GM19452 (cell line): ENCODE measurements around the gene PTPRB.

Source experiments
- ATAC-seq: cut with Tn5 transposase; IDR thresholded peaks from one replicate; pipeline ENCODE4 v1.9.1; 2021; ENCODE audit not compliant: unreplicated experiment

PTPRB gene

GRCh38 chr12:70598467-70599193 lies 38.6 kb downstream of the PTPRB start:
- no peak for ATAC-seq

DNA sequence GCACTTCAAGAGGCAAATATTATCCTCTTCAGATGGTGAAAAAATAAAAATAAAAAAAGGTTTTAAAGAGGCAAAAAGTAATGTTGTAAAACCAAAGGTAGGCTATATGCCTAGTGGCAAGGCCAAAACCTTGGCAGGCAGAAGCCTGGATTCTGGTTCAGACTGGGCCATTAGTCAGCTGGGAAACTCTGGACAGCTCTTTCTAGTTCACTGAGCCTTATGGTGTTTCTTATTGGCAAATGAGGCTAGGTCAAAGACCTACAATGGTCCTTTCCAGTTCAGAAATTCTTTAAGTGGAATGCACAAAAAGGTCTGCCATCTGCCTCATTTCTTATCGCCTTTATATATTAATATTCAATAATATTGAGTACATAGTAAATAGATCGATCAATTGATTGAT lies 44.6 kb downstream of the PTPRB start:
- no peak for ATAC-seq

GRCh38 chr12:70590549-70591226 lies 46.5 kb downstream of the PTPRB start:
- no peak for ATAC-seq

- peak; percentile 87 for ATAC-seq
Observed at GRCh38 chr12:70590051-70590450, 47.2 kb downstream of the PTPRB start.

DNA sequence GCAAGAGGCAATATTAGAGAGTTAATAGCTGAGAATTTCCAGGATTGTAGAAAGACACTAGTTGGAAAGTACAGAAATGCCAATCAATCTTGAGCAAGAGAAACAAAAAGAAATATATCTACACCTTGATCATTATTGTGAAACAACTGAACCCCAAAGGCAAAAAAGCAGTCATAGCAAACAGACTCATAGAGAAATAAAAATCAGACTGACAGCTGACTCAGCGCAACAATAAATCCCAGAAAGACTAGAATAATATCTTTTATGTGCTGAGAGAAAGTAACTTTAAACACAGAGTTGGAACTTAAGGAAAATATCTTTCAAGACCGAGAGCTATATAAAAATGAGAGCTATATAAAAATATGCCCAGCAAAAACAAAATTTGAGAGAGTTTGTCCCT lies 52.9 kb downstream of the PTPRB start:
- no peak for ATAC-seq

DNA sequence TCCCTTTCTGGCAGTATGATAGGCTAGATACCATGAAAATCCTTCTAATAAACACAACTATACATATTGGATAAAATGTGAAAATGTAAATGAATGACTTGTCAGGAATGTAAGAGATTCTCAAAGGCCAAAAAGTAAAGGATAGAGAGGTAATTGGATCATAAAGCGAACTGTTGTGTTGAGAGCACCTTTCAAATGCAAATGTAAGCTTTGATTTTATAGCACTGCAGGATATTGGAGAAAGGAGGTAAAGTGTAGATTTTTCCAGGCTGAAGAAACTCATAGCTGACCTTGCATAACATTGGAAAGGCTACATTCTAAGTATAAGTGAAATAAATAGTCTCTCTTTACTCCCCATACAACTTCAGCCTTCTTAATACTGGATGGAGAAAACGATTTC lies 54.0 kb downstream of the PTPRB start:
- ATAC-seq: no peak

DNA sequence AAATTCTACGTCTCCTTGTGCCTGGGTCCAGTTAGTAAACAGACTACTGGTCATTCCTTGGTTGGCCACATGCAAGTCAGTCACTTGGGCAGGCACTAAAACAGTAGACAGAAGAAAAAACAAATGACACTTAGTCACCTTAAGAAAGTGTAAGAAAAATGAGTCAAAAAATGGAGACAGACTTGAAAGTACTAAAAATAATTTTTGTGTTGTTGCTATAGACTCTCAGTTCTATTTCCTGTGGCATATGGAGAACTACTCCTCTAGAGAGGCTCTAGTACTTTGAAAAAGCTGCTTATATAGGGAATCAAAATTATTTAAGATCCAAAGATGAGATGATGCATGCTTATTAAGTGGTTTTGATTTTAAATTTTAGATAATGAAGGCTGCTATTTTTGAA lies 56.0 kb downstream of the PTPRB start:
- ATAC-seq: no peak

- no peak for ATAC-seq
Observed at GRCh38 chr12:70577283-70577634, 60.0 kb downstream of the PTPRB start.

DNA sequence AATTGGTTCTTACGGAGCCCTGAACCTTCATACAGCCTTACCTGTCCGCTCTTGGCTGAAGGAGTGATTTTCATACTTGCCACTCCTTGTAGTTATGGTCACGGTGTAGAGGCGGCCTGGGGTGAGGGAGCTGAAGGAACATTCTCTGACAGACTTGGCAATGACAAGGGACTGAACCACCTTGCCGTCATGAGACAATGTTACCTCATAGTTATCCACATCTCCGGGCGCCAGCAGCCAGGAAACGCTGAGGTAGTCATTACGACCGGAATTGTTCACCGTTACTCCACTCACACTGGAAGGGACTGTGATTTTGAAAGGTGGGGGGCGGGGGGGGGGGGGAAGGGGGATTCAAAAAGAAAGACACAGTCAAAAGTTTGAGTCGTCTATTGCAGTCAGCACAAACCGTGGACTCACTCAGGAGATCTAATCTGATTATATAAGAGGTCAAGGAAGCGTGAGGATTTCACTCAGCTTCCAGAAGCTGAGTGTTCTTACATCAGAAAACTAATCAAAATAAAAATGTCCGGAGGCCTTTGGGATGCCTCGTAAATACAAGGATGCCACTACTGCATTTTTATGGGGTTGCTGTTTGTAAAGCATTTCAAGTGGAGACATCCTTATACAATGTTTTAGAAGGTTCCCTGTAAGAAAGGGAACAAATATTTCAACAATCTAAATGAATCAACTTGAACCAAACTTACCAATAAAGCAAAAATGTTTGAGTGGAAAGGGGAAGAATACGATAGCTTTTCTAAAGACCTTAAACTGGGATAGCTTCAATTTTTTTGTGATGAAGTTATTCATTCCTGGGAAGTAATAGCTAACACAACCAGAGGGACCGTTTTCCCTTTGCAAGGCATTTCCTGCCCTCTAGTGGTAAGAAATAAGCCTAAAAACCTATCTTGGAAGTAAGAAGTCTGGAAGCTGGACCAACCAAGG lies 60.6 kb downstream of the PTPRB start:
- peak; percentile 48 for ATAC-seq

- no peak for ATAC-seq
Observed at GRCh38 chr12:70571705-70572268, 65.4 kb downstream of the PTPRB start.

DNA sequence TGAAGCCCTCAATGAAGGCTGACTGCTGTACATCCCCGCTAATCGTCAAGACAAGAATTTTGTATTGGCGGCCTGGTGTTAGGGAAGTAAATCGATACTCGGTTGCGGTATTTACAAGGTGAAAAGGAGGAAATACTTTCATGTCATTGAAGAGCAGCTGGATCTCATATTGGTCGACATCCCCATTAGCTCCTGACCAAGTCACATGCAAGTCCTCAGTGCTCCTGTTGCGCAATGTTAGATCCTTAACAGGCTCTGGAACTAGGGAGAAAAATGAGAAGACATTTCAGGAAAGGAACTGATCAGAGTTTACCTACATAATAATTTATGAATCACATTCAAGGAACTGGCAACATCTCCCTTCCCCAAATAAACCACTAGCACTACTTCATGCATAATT lies 66.2 kb downstream of the PTPRB start:
- no peak for ATAC-seq

GRCh38 chr12:70561550-70561949 lies 75.7 kb downstream of the PTPRB start:
- no peak for ATAC-seq

DNA sequence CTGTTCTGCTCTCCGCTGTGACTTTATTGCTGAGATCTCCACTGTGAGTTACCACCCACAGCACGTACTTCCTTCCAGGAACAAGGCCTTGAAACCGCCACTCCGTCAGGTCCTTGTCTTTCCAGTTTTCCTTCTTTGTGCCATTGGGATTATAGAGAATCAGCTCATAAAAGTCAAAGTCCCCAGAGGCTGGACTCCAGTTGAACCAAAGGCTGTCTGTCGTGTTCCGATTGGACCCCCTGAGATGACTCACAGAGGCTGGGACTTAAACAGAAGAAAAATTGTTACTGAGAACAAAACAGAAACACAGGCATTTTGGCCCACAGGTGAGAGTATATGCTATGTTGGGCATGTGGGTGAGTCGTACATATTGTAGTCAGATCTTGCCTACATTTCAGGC lies 76.6 kb downstream of the PTPRB start:
- no peak for ATAC-seq

DNA sequence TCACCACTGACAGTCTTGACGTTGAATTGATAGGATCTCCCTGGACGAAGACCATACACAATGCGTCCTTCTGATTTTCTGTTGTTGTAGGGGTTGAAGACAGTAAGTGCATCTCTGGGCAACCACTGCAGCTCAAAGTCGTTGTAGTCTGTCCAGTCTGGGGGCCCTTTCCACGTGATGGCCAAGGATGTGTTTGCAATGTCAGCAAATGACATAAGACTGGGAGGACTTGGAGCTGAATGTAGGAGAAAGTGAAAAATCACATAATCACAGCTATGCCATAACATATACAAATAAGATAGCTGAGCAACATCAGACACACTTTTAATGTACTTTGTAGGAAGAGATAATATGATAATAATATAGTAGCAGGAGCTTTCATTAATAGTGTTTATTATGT lies 77.8 kb downstream of the PTPRB start:
- no peak for ATAC-seq

GRCh38 chr12:70557583-70558191 lies 79.5 kb downstream of the PTPRB start:
- no peak for ATAC-seq

GRCh38 chr12:70556179-70556869 lies 80.9 kb downstream of the PTPRB start:
- no peak for ATAC-seq

DNA sequence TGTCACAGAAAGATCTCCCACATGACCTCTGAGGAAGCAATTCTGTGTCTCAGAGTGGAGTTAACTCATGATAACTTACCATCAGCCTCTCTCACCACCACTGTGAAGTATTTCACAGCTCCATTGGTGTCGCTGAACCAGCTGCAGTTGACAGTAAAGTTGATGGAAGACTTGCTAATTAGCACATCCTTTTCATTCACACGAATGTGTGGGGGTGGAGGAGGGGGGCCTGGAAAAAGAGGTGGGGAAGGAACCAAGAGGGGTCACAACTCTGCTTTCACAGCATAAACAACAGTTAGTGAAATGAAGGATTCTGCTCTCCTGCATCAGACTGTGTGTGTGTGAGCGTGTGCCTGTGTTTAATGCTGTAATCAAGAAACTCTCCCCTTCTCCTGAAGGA lies 82.1 kb downstream of the PTPRB start:
- ATAC-seq: no peak

DNA sequence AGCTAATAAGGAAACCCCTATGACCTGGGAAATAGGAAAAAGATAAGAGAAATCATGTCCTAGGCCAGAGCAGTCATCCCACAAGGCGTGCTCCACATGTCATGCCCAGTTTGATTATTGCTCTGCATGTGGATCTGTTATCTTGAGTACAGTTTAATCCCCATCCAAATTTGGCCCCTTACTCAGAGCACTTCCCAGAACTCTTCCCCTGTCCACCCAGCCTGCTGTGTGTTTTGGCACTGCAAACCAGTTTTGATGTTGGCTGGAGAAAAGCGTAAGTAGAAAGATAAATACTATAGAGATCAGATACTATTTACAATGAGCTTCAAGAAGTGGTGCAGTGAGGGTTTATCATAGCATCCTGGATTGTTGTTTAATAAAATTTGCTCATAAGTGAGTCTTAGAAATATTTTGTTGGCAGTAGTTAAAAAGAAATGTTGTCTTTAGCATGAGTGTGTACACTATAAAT lies 83.8 kb downstream of the PTPRB start:
- ATAC-seq: no peak

- ATAC-seq: no peak
Observed at GRCh38 chr12:70551731-70552130, 85.5 kb downstream of the PTPRB start.

- no peak for ATAC-seq
Observed at GRCh38 chr12:70550180-70550577, 87.0 kb downstream of the PTPRB start.
